ENCODE results near the gene INPP4A. TPM values are rescaled to one million over a fixed set of nuclear protein-coding genes. Genes with fewer than 3 reads are reported as not detected.

INPP4A gene
- polyA plus RNA-seq, 1 of the 3 experiments (the other 2 are of a cell fraction), result 15.0 TPM

DNA sequence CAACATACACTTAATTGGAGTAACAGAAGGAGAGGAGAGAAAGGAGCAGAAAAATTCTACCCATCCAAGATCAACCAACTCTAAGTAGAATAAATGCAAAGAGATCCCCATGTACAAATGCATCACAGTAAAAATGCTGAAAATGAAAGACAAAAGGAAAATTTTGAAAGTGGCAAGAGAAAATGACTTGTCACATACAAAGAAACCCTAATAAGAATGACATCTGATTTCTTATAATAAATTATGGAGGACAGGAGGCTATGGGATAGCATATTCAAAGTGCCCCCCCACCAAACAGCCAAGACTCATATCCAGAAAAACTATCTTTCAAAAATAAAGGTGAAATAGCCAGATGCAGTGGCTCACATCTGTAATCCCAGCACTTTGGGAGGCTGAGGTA lies 22.2 kb upstream of the INPP4A start:
- no peaks in the 10 kb centered on the region for H3K4me1 ChIP-seq (ENCODE audit: control insufficient read depth in 1 of 2, insufficient read depth in 2 of 2, low read depth in 1 of 2, low read length in 1 of 2)
- no peaks in the 10 kb centered on the region for H3K27me3 ChIP-seq (ENCODE audit: insufficient read depth)
- no peak for DNase-seq
- H3K27ac ChIP-seq (ENCODE audit: low read depth in 2 of 2, low read length in 1 of 2), result no peak overlapping the region
- H3K4me2 ChIP-seq, result no peak overlapping the region
- H3K9ac ChIP-seq, result no peak overlapping the region
- H3K79me2 ChIP-seq (ENCODE audit: insufficient read depth), result no peaks in the 10 kb centered on the region
- H3K36me3 ChIP-seq (replicated peaks in 1 of 2; ENCODE audit: control insufficient read depth in 1 of 2, insufficient read depth in 2 of 2, low read length in 1 of 2), result no peaks in the 10 kb centered on the region
- H3F3A ChIP-seq (replicated peaks; ENCODE audit: insufficient read depth), result no peaks in the 10 kb centered on the region
- H3K9me2 ChIP-seq, result no peaks in the 10 kb centered on the region
- H3K9me3 ChIP-seq, result no peaks in the 10 kb centered on the region; the same call in 1 of the 2 replicates
- H3K4me3 ChIP-seq (ENCODE audit: low read depth in 2 of 2, low read length in 1 of 2), result no peak overlapping the region
- CTCF ChIA-PET, result no interaction called here
- TF ChIP-seq RFX5 (IDR thresholded peaks at IDR 0.05; ENCODE audit: low read length), result no peak
- POLR2A ChIA-PET, result no interaction called here
- H4K20me1 ChIP-seq (ENCODE audit: insufficient read depth), result no peaks in the 10 kb centered on the region
- H2AFZ ChIP-seq (ENCODE audit: low read depth), result no peak overlapping the region

DNA sequence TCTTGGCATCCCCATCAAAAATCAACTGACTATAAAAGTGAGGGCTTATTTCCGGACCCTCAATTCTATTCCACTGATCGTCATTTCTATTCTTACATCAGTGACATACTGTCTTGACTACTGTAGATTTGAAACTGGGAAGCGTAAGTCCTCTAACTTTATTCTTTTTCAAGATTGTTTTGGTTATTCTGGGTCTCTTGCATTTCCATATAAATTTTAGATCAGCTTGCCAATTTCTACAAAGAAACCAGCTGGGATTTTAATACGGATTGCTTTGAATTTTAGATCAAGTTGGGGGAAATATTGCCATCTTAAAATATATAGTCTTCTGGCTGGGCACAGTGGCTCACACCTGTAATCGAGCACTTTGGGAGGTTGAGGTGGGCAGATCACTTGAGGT lies 17.9 kb upstream of the INPP4A start:
- no peak overlapping the region for H3K27ac ChIP-seq (ENCODE audit: low read depth in 2 of 2, low read length in 1 of 2)
- no peaks in the 10 kb centered on the region for H3F3A ChIP-seq (replicated peaks; ENCODE audit: insufficient read depth)
- no peaks in the 10 kb centered on the region for H3K4me1 ChIP-seq (ENCODE audit: control insufficient read depth in 1 of 2, insufficient read depth in 2 of 2, low read depth in 1 of 2, low read length in 1 of 2)
- H2AFZ ChIP-seq (ENCODE audit: low read depth), result no peak overlapping the region
- DNase-seq, result no peak
- no peaks in the 10 kb centered on the region for H3K36me3 ChIP-seq (replicated peaks in 1 of 2; ENCODE audit: control insufficient read depth in 1 of 2, insufficient read depth in 2 of 2, low read length in 1 of 2)
- POLR2A ChIA-PET, result no interaction called here
- H3K79me2 ChIP-seq (ENCODE audit: insufficient read depth), result no peaks in the 10 kb centered on the region
- H3K9me2 ChIP-seq, result no peaks in the 10 kb centered on the region
- no peaks in the 10 kb centered on the region for H4K20me1 ChIP-seq (ENCODE audit: insufficient read depth)
- no peak overlapping the region for H3K4me3 ChIP-seq (ENCODE audit: low read depth in 2 of 2, low read length in 1 of 2)
- CTCF ChIA-PET, result interaction anchor here (0.6 to 1.3 kb wide), 6 partner anchors 14 to 726 kb away, joined by 3 to 4 read pairs (median 3); no protein-coding TSS in a partner anchor
- H3K4me2 ChIP-seq, result no peak overlapping the region
- no peak for TF ChIP-seq MXI1 (IDR thresholded peaks at IDR 0.05; ENCODE audit: low read depth, low read length)
- TF ChIP-seq, protein P1, sequence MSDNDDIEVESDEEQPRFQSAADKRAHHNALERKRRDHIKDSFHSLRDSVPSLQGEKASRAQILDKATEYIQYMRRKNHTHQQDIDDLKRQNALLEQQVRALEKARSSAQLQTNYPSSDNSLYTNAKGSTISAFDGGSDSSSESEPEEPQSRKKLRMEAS (IDR thresholded peaks at IDR 0.05; ENCODE audit: low read depth), result no peak
- no peak for TF ChIP-seq POLR2AphosphoS5 (IDR thresholded peaks at IDR 0.05; ENCODE audit: low read depth, low read length)
- TF ChIP-seq, protein P2, sequence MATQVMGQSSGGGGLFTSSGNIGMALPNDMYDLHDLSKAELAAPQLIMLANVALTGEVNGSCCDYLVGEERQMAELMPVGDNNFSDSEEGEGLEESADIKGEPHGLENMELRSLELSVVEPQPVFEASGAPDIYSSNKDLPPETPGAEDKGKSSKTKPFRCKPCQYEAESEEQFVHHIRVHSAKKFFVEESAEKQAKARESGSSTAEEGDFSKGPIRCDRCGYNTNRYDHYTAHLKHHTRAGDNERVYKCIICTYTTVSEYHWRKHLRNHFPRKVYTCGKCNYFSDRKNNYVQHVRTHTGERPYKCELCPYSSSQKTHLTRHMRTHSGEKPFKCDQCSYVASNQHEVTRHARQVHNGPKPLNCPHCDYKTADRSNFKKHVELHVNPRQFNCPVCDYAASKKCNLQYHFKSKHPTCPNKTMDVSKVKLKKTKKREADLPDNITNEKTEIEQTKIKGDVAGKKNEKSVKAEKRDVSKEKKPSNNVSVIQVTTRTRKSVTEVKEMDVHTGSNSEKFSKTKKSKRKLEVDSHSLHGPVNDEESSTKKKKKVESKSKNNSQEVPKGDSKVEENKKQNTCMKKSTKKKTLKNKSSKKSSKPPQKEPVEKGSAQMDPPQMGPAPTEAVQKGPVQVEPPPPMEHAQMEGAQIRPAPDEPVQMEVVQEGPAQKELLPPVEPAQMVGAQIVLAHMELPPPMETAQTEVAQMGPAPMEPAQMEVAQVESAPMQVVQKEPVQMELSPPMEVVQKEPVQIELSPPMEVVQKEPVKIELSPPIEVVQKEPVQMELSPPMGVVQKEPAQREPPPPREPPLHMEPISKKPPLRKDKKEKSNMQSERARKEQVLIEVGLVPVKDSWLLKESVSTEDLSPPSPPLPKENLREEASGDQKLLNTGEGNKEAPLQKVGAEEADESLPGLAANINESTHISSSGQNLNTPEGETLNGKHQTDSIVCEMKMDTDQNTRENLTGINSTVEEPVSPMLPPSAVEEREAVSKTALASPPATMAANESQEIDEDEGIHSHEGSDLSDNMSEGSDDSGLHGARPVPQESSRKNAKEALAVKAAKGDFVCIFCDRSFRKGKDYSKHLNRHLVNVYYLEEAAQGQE (IDR thresholded peaks at IDR 0.05; ENCODE audit: low read depth, low read length), result no peak
- TF ChIP-seq YY1 (IDR thresholded peaks at IDR 0.05; ENCODE audit: low read depth), result no peak
- no peak for TF ChIP-seq TEAD4 (IDR thresholded peaks at IDR 0.05; ENCODE audit: borderline replicate concordance, insufficient read depth)
- no peak for TF ChIP-seq FOSL2 (IDR thresholded peaks at IDR 0.05; ENCODE audit: borderline replicate concordance, low read depth)
- TF ChIP-seq NRF1 (IDR thresholded peaks at IDR 0.05; ENCODE audit: low read depth, low read length), result no peak
- TF ChIP-seq NFIC (IDR thresholded peaks at IDR 0.05; ENCODE audit: borderline replicate concordance), result no peak
- TF ChIP-seq RFX5 (IDR thresholded peaks at IDR 0.05; ENCODE audit: low read length), result no peak
- TF ChIP-seq EZH2phosphoT487 (IDR thresholded peaks at IDR 0.05; ENCODE audit: borderline replicate concordance, low read depth), result no peak
- no peak for TF ChIP-seq GABPA (IDR thresholded peaks at IDR 0.05; ENCODE audit: low read depth)
- no peak for TF ChIP-seq RXRA (IDR thresholded peaks at IDR 0.05; ENCODE audit: borderline replicate concordance, low read depth)
- TF ChIP-seq RAD21 (IDR thresholded peaks at IDR 0.05; ENCODE audit: low read length), result no peak
- TF ChIP-seq FOXM1 (IDR thresholded peaks at IDR 0.05; ENCODE audit: low read depth), result no peak
- TF ChIP-seq, protein P3, sequence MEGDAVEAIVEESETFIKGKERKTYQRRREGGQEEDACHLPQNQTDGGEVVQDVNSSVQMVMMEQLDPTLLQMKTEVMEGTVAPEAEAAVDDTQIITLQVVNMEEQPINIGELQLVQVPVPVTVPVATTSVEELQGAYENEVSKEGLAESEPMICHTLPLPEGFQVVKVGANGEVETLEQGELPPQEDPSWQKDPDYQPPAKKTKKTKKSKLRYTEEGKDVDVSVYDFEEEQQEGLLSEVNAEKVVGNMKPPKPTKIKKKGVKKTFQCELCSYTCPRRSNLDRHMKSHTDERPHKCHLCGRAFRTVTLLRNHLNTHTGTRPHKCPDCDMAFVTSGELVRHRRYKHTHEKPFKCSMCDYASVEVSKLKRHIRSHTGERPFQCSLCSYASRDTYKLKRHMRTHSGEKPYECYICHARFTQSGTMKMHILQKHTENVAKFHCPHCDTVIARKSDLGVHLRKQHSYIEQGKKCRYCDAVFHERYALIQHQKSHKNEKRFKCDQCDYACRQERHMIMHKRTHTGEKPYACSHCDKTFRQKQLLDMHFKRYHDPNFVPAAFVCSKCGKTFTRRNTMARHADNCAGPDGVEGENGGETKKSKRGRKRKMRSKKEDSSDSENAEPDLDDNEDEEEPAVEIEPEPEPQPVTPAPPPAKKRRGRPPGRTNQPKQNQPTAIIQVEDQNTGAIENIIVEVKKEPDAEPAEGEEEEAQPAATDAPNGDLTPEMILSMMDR (IDR thresholded peaks at IDR 0.05), result no peak
- TF ChIP-seq, protein P4, sequence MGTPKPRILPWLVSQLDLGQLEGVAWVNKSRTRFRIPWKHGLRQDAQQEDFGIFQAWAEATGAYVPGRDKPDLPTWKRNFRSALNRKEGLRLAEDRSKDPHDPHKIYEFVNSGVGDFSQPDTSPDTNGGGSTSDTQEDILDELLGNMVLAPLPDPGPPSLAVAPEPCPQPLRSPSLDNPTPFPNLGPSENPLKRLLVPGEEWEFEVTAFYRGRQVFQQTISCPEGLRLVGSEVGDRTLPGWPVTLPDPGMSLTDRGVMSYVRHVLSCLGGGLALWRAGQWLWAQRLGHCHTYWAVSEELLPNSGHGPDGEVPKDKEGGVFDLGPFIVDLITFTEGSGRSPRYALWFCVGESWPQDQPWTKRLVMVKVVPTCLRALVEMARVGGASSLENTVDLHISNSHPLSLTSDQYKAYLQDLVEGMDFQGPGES (IDR thresholded peaks at IDR 0.05; ENCODE audit: low read depth, low read length), result no peak
- TF ChIP-seq EP300 (IDR thresholded peaks at IDR 0.05; ENCODE audit: borderline replicate concordance in 1 of 2, low read depth in 1 of 2, low read length in 1 of 2), result no peak
- no peak for TF ChIP-seq TAF1 (IDR thresholded peaks at IDR 0.05; ENCODE audit: borderline replicate concordance, low read depth, low read length)
- H3K9me3 ChIP-seq, result no peaks in the 10 kb centered on the region; the same call in 1 of the 2 replicates
- no peaks in the 10 kb centered on the region for H3K27me3 ChIP-seq (ENCODE audit: insufficient read depth)
- 63% methylated on average over 5 of the region's 5 CpGs for WGBS (ENCODE audit: low lambda C conversion rate)
- no peak overlapping the region for H3K9ac ChIP-seq

Data from SK-N-SH (cell line).